ENCODE measurements around the gene CORT.
A peak's percentile ranks its signal among the peaks of the same experiment; 100 is the strongest.
"Not testable (repeated sequence)": the region's sequence is repeated elsewhere in the genome, so short reads cannot be mapped to it uniquely, and the experiment has no call there.

Gene CORT

GRCh38 chr1:10438677-10439163 lies 11.1 kb upstream of the CORT start:
- no peak for DNase-seq (ENCODE audit: low read depth, low spot score)

DNA sequence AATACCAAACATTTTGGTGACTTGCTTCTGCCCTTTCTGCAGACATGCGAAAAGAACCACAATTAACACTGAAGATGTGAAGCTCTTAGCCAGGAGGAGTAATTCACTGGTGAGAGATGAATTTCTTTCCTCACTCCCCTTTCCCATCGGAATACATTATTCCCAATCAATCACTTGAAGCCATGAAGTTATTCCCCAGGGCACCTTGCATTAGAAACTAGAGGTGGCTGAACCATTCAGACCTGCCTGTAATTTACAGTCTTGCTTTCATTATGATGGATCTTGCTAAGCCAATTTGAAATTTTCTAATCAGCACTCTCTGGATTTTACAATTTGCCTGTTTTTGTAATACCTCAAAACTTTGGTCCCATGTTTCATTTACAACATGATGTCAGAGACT lies 9.5 kb upstream of the CORT start:
- no peak for DNase-seq (ENCODE audit: low read depth, low spot score)

- no peak for DNase-seq (ENCODE audit: low read depth, low spot score)
These were observed 9.0 kb upstream of the CORT start for GRCh38 chr1:10440794-10441193.

DNA sequence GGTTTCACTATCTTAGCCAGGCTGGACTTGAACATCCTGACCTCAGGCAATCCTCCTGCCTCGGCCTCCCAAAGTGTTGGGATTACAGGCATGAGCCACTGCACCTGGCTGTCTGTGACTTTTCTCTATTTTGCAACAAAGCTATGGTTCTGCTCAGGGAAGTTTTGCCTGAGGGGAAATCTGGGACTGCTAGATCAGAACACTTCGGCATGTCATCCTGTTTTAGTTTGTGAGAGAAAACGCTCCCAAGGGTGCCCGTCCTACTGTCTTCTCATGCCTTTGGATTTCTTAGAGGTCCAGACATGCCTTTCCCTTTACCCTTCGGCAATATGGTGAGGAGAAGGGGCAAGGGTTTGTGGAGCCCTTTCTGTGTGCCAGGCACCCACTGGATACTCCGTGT lies 5.6 kb upstream of the CORT start:
- no peak for DNase-seq (ENCODE audit: low read depth, low spot score)

DNA sequence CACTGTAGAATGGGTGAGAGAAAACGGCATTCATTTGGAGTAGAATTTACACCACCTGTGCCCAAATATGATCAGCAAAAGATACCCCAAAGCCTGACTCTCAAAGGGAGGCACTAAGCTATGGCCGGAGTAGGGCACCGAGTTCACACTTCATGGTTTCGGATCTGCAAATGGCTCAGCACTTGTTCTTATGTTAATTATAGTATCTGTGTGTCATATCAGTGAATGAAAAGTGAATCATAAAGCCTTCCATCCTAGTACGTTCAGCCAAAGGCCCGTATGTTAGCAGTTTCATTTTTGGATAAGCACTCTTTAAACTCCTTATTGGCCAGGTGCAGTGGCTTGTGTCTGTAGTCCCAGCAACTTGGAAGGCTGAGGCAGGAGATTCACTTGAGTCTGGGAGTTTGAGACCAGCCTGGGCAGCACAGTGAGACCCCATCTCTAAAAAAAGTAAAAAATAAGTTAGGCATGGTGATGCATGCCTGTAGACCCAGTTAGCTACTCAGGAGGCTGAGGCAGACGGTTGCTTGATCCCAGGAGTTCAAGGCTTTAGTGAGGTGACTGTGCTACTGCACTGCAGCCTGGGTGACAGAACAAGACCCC lies 4.9 kb upstream of the CORT start:
- no peak for DNase-seq (ENCODE audit: low read depth, low spot score)

DNA sequence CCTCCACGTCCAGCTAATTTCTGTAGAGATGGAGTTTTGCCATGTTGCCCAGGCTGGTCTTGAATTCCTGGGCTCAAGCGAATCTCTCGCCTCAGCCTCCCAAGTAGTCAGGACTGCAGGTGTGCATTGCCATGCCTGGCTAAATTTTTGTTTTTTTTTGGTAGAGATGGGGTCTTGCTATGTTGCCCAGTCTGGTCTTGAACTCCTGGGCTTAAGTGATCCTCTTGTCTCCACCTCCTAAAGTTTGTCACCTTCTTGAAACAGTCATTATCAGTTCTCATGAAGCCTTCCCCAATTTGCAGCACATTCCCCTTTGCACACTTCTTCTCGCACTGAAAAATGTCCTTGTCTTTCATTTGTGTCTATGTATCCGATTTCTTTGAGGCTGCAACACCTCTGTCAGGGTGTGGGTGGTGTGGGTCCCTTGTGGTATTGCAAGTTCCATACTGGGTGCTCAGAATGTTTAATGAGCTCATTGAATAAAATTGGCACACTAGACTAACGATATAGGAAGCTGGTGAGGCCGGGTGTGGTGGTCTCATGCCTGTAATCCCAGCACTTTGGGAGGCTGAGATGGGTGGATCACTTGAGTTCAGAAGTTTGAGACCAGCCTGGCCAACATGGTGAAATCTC lies 2.9 kb upstream of the CORT start:
- DNase-seq (ENCODE audit: low read depth, low spot score), result no peak

- no peak for DNase-seq (ENCODE audit: low read depth, low spot score)
These were observed 454 bp downstream of the CORT start for GRCh38 chr1:10450156-10450814.

- DNase-seq (ENCODE audit: low read depth, low spot score), result peak; percentile 33
These were observed 1.0 kb downstream of the CORT start for GRCh38 chr1:10450836-10451235.

DNA sequence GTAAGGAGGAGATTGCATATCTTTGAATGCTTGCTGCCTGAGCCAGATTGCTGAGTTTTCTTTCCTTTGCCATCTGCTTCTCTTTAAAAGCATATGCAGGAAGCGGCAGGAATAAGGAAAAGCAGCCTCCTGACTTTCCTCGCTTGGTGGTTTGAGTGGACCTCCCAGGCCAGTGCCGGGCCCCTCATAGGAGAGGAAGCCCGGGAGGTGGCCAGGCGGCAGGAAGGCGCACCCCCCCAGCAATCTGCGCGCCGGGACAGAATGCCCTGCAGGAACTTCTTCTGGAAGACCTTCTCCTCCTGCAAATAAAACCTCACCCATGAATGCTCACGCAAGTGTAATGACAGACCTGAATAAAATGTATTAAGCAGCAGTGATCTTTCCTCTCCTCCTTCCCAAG lies 1.5 kb downstream of the CORT start:
- peak; percentile 34 for DNase-seq (ENCODE audit: low read depth, low spot score)

DNA sequence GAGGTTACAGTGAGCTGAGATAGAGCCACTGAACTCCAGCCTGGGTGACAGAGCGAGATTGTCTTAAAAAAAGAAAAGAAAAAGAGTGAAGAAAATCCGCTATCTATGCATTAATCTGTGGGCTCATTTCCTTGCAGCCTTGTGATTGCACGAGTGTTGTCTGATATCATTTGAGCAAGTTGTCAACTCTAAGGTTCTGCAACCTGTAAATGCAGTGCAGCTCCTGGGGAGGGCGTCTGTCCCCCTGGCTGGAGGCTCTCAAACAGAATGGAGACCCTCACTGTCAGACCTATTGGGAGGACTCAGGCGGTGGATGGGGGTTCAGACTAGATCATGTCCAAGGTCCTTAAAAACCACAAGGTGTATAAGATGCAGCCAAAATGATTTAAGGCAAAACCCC lies 6.2 kb downstream of the CORT start:
- DNase-seq (ENCODE audit: low read depth, low spot score), result no peak

DNA sequence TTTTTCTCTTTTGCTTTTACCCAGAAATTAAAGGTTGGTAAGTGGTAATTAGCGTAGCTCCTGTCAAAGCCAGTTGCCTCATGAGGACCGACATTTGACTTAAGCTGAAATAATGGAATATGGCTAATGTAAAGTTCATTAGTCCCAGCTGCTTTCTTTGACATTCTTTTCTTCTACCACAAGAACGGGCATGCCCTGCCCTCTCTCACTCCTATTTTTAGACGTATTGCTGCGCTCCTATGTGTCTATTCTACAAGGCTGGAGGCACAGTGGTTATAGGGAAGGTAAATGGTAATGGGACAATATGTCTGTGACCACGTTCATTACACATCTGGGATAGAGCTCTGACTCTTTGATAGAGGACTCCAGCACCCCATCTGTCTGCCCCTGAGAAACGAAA lies 6.8 kb downstream of the CORT start:
- no peak for DNase-seq (ENCODE audit: low read depth, low spot score)

DNA sequence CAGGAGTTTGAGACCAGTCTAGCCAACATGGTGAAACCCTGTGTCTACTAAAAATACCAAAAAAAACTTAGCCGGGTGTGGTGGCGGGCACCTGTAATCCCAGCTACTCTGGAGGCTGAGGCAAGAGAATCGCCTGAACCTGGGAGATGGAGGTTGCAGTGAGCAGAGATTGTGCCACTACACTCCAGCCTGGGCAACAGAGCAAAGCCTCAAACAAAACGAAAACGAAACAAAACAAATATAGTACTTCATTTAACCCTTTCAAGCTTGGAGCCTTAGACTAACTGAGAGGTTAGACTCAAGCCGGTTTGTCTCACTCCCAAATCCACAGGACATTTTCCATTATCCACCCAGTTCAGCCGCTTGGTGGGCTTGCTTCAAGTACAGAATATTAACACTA lies 7.6 kb downstream of the CORT start:
- DNase-seq (ENCODE audit: low read depth, low spot score), result not testable (repeated sequence)

- no peak for DNase-seq (ENCODE audit: low read depth, low spot score)
These were observed 8.0 kb downstream of the CORT start for GRCh38 chr1:10457875-10458274.

- DNase-seq (ENCODE audit: low read depth, low spot score), result peak; percentile 84
These were observed 9.4 kb downstream of the CORT start for GRCh38 chr1:10459184-10459583.

DNA sequence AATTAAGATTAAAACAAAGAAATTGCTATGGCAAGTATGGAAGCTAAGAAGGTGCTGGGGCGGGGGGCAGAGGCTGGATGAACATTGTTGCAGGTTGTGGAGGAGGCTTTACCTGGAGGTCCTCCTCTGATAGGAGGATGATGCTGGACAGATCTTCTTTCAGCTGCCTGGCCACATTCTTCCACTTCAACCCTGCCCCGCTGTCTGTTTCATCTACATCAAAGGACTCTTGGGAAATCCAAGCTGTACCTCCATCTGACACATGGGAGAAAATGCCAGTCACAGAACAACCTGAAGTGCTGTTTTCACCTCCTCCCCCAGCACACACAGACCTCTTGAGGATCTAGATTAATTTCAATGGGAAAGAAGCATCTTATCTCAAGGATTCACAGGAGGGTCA lies 17.2 kb downstream of the CORT start:
- no peak for DNase-seq (ENCODE audit: low read depth, low spot score)

DNA sequence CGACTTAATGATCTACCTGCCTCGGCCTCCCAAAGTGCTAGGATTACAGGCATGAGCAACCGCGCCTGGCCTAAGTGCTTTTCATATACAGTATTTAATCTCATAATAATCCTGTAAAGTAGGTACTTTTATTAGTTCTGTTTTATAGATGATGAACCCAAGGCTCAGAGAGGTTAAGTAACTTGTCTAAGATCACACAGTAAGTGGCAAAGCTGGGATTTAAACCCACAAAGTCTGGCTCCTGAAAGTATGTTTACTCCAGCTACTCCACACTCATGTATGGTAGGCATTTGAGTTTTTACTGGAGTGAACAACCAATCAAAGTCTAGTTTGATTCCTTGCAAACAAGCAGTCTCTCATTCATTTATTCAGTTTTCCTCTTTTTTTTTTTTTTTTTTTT lies 20.2 kb downstream of the CORT start:
- DNase-seq (ENCODE audit: low read depth, low spot score), result no peak

GRCh38 chr1:10471411-10472219 lies 21.8 kb downstream of the CORT start:
- no peak for DNase-seq (ENCODE audit: low read depth, low spot score)

DNA sequence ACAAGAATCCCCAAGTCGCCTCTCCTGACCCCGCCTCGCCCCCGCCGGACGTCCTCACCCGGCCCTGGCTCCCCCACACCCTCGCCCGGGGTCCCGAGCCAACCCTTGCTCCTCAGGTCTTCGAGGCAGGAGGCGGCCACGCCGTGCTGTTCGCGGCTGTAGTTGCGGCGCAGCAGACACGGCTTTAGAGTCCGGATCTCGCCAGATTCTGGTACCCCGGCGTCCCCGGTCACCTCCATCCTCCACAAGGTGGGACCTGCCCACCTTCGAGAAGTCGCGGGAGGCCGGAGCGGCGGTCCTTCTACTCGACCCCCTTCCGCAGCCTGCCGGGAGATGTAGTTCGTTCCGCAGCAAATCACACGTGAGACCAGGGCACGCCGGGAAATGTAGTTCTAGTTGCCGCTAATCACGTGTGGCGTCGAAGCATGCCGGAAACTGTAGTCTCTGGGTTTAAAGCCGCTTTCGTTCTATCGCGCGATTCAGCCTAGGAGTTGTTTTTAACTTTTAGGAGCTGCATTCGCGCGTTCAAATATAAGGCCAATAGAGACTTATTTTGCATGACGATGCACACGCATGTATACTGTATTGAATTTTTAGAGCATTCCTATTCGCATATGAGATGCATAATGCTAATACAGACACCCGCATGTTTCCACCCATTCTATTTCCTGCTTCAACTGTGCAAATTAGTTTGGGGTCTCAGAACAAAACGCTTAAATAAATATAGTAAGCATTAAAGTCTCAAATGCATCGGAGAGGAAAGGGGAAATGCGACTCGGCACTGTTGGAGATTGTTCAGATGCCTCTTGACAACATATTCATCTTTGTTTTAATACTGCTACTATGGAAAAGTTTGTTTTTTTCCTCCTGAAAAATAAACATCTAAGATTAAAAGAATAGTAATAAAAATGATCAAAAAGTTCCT lies 22.7 kb downstream of the CORT start, which contains the start of gene DFFA:
Gene DFFA, minus strand, starts transcription at position 310 of the 925 bp plus-strand sequence. Its CDS starts 71 bp downstream, at position 239.
- DNase-seq (ENCODE audit: low read depth, low spot score), result peak; percentile 99

- DNase-seq (ENCODE audit: low read depth, low spot score), result no peak
These were observed 23.4 kb downstream of the CORT start for GRCh38 chr1:10473145-10473765.

- DNase-seq (ENCODE audit: low read depth, low spot score), result not testable (repeated sequence)
These were observed 24.4 kb downstream of the CORT start for GRCh38 chr1:10474309-10474612.

All from astrocyte of the hippocampus (primary cell).